ENCODE measurements around the gene DOCK3. TPM values are rescaled to one million over a fixed set of nuclear protein-coding genes. Genes with fewer than 3 reads are reported as not detected.

Gene DOCK3
- total RNA-seq, 1 donor from 2014 or later = 0.98 TPM

DNA sequence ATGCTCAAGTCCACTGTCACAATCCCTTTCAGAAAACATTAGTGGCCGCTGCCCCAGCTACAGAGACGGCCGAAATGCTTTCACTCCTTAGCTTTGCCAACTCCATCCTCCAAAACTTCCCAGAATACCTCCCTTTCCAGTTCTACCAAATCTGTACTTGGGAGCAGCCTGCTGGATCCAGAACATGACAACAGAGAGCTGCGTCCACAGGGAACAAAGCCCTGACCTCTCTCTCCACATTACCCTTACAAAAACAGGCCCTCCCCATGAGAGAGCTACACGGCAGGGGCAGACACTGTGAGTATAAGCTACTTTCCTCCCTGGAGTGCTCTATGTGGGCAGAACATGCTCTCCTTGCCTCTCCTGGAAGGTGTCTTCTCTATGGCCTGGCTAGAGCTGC, 722.7 kb downstream of the DOCK3 start:
- Histone ChIP-seq H3K9me3 (no peaks in the 10 kb centered on the region), H3K27ac (no peak overlapping the region), H3K36me3 (peaks cover 0 to 54% of the 10 kb centered on the region in 2 donors), H3K4me3 (no peak overlapping the region), H3K27me3 (no peaks in the 10 kb centered on the region), H3K4me1 (peaks cover 46% of the 10 kb centered on the region)
- peak; percentile 43 to 64 for DNase-seq (ENCODE audit: extremely low spot score in 2 of 2)
- TF ChIP-seq CTCF (IDR thresholded peaks at IDR 0.05) = no peak
- TF ChIP-seq POLR2AphosphoS5 (IDR thresholded peaks at IDR 0.05; ENCODE audit: insufficient read depth in 1 of 2, low read depth in 1 of 2) = no peak
- TF ChIP-seq POLR2A (IDR thresholded peaks at IDR 0.05) = no peak
- intact Hi-C loops (cut with DNase I) = loop anchor here (10.0 kb wide), 1 partner anchor 277 kb away; the partner anchor contains the start of gene TEX264

DNA sequence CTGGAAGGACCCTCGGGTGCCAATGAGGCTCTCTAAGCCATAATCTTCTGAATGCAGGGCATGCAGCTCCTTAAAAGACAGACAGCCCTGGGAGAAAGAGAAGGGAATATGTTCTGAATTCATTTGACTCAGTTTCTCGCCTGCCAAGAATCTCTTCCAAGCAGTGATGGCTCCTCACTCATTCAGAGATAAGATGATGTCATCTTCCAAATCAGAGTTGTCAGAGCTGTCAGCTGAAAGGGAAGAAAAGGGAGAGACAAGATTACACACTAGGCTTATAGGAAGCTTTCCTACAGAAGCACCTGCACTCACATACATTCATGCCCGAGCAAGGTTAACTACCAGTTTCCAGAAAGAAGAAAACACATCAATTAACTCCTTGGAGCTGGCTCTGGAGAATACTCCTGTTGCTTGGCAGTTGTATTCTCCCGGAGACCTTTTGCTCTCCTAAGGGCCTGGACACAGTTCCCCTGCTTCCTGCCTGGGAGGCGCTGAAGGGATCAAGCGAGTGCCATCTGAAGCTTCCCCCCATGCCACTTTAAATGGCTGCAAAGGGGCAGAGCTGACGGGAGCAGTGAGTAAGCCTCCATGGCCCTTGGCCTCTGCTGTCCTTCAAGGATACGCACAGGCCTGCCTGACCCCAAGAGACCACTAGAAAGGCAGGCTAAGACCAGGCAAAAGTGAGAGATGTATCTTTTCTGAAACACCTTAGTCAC, 724.0 kb downstream of the DOCK3 start:
- H3K4me3 ChIP-seq = no peak overlapping the region
- no peaks in the 10 kb centered on the region for H3K9me3 ChIP-seq
- TF ChIP-seq POLR2AphosphoS5 (IDR thresholded peaks at IDR 0.05; ENCODE audit: insufficient read depth in 1 of 2, low read depth in 1 of 2) (no peak), CTCF (IDR thresholded peaks at IDR 0.05) (no peak), POLR2A (IDR thresholded peaks at IDR 0.05) (no peak)
- intact Hi-C loops (cut with DNase I) = loop anchor here (10.0 kb wide), 1 partner anchor 276 kb away; the partner anchor contains the start of gene TEX264
- H3K4me1 ChIP-seq = peaks cover 33% of the 10 kb centered on the region
- DNase-seq (ENCODE audit: extremely low spot score in 2 of 2) = peak in 1 of 2 donors; percentile 31
- H3K36me3 ChIP-seq = peaks cover 0 to 40% of the 10 kb centered on the region in 2 donors
- H3K27me3 ChIP-seq = no peaks in the 10 kb centered on the region
- no peak overlapping the region for H3K27ac ChIP-seq

DNA sequence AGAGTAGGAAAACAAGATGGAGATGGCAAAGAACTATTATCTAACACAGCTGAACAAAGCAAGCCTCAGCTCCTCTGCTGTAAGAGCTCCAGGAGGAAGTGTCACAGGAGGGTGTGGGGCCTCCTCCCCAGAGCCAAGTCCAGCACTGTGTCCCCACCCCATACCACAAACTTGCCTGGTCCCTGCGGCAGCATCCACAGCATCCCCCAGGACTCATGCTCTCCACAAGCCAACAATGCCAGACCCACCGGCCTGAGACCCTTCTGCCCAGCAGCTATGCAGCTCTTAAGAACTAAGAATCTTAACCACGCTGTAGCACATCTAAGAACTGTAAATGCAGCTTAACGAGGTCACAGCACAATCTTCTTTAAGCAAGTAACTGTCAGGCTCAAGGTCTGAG, 725.4 kb downstream of the DOCK3 start:
- Histone ChIP-seq H3K27me3 (no peaks in the 10 kb centered on the region), H3K4me3 (no peak overlapping the region), H3K4me1 (peaks cover 19% of the 10 kb centered on the region), H3K9me3 (no peaks in the 10 kb centered on the region), H3K36me3 (peaks cover 0 to 26% of the 10 kb centered on the region in 2 donors), H3K27ac (no peak overlapping the region)
- intact Hi-C loops (cut with DNase I) = no loop called here
- TF ChIP-seq POLR2AphosphoS5 (IDR thresholded peaks at IDR 0.05; ENCODE audit: insufficient read depth in 1 of 2, low read depth in 1 of 2) (no peak), POLR2A (IDR thresholded peaks at IDR 0.05) (no peak), CTCF (IDR thresholded peaks at IDR 0.05) (no peak)
- DNase-seq (ENCODE audit: extremely low spot score in 2 of 2) = no peak

DNA sequence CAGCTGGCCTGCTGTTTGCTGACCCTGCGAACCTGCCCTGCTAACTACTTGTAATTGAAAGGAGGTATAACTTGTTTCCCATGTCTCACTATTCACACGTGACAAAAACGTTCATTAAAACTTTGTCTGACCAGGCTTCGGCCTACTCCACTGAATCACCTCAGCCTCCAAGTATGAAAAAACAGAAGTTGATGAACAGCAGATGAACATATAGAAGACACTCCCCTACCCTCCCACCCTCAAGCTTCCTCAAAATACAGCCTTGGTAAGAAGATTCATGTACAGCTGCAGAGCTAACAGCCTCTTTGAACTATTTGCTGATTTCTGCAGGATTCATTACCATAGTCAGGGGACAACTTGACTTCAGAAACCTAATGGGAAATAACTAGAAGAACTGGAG, 727.0 kb downstream of the DOCK3 start:
- no peak for DNase-seq (ENCODE audit: extremely low spot score in 2 of 2)
- H3K27ac ChIP-seq = no peak overlapping the region
- no peak overlapping the region for H3K4me3 ChIP-seq
- H3K4me1 ChIP-seq = peaks cover 3% of the 10 kb centered on the region
- TF ChIP-seq CTCF (IDR thresholded peaks at IDR 0.05) (no peak), POLR2AphosphoS5 (IDR thresholded peaks at IDR 0.05; ENCODE audit: insufficient read depth in 1 of 2, low read depth in 1 of 2) (no peak), POLR2A (IDR thresholded peaks at IDR 0.05) (no peak)
- no peaks in the 10 kb centered on the region for H3K9me3 ChIP-seq
- H3K27me3 ChIP-seq = no peaks in the 10 kb centered on the region
- peaks cover 0 to 15% of the 10 kb centered on the region in 2 donors for H3K36me3 ChIP-seq
- intact Hi-C loops (cut with DNase I) = no loop called here

DNA sequence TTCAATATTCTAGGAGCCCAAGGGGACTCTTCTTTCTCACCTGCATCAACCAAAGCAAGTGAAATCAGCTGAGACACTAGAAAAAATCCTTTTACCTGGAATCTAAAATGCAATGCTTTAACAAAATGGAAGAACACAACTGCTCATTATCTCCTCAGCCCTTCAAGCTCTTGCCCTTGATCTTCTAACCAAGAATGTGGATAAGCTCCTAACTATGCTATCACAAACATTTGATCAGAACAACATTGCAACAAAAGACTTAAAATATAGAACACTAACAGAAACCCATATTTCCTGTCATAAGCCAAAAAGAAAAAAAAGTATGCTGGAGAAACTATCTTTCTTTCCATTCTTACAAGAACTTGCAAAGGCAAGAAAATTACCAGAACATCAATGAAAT, 728.9 kb downstream of the DOCK3 start:
- no peaks in the 10 kb centered on the region for H3K27me3 ChIP-seq
- H3K36me3 ChIP-seq = peaks cover 0 to 3% of the 10 kb centered on the region in 2 donors
- H3K9me3 ChIP-seq = no peaks in the 10 kb centered on the region
- H3K27ac ChIP-seq = no peak overlapping the region
- TF ChIP-seq CTCF (IDR thresholded peaks at IDR 0.05) (no peak), POLR2A (IDR thresholded peaks at IDR 0.05) (no peak), POLR2AphosphoS5 (IDR thresholded peaks at IDR 0.05; ENCODE audit: insufficient read depth in 1 of 2, low read depth in 1 of 2) (no peak)
- no peak overlapping the region for H3K4me3 ChIP-seq
- intact Hi-C loops (cut with DNase I) = no loop called here
- DNase-seq (ENCODE audit: extremely low spot score in 2 of 2) = no peak
- H3K4me1 ChIP-seq = no peaks in the 10 kb centered on the region

Measured in vagina (tissue), 2 donors.